HTERT RPE-1 (cell line): ENCODE data around the gene PHAF1.
"Not testable (repeated sequence)": the region's sequence is repeated elsewhere in the genome, so short reads cannot be mapped to it uniquely, and the experiment has no call there.

Experiments
- in situ Hi-C: fragments of 300-500 bp; cut with MboI; formaldehyde crosslinking; loops from 4 replicates; pipeline ENCODE4 v1.14.3; 2020; ENCODE audit warnings: low sequenced_read_pairs

The PHAF1 gene

DNA sequence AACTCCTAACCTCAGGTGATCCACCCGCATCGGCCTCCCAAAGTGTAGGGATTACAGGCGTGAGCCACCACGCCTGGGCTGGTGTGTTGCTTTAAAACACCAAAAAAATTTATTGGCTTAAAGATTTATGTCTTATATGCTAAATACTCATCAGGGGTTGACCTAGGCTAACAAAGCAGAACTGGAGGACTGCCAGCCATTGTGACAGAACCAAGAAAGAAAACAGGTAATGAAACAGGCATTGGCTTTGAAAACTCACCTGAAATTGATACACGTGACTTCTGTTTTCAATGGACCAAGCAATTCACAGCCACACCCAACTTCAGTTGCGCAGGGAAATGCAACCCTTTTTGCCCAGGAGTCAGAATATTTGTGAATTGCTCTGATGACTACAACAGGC, 4.9 kb upstream of the PHAF1 start:
- in situ Hi-C loops: no loop called here

DNA sequence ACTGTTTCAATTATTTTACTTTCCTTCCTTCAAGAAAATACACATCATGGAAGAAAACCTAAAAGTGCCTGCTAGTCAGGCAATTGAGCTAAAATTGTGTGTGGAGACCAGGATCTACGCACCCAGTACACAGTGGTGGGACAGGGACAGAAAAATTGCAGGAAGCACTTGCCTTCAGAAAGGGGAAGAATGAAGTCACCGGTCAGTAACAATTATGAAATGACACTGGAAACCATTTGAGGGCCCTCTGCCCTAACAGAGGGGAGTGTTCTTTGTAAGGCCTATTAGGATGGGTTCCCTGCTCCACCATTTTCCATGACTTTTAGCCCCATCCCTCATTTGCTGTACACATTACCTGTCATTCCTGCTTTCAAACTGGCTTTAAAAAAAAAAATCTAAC, 4.5 kb upstream of the PHAF1 start:
- in situ Hi-C loops: no loop called here

DNA sequence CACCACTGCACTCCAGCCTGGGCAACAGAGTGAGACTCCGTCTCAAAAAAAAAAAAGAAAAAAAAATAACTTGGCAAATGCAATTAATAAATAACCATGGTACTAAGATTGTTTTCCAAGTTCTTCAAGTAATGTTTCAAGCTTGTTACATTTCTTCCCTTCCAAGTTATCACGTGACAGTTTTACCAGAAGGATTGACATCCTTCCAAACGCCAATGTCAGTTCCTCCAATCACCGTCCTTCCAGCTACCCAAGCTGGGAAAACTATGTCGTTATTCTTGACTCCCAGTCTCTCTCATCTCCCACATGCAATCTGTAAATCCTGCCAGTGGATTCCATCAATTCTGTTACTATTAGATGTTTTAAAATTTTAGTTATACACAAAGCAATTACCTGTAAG, 3.9 kb upstream of the PHAF1 start:
- in situ Hi-C loops: no loop called here

DNA sequence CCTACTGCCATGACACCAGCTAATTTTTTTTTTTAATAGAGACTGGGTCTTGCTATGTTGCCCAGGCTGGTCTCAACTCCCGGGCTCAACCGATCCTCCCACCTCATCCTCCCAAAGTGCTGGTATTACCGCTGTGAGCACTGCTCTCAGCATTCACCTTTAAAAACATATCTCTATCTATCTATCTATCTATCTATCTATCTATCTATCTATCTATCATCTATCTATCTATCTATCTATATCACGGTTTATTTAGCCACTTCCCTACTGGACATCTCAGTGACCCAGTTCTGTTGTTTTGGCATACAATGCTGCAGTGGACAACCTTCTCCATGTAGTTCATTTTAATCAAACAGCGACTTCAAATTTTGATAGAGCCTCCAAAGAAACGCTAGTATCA, 1.3 kb upstream of the PHAF1 start:
- in situ Hi-C loops: no loop called here

DNA sequence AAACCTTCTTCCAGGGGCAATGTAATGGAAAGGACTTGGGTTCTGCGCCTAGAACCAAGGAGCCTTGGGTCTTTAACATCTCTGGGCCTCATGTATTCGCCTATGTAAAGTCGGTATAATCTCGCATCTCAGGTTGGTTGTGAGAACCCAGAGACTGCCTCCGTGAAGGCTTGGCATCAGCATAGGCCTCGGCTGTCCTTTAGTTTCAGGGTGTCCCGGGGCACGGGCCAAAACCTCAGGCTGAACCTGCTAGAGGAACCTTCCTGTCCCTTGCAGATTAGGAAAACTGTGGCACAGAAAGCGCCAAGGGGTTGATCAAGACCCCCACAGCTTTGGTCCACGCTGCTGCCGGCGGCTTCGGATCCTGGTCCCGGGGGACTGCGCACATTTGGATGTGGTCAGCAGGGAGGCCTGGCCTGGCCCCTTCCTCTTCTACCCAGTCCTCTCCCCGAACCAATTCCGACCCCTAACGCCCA, 772 bp upstream of the PHAF1 start:
- in situ Hi-C loops: no loop called here

DNA sequence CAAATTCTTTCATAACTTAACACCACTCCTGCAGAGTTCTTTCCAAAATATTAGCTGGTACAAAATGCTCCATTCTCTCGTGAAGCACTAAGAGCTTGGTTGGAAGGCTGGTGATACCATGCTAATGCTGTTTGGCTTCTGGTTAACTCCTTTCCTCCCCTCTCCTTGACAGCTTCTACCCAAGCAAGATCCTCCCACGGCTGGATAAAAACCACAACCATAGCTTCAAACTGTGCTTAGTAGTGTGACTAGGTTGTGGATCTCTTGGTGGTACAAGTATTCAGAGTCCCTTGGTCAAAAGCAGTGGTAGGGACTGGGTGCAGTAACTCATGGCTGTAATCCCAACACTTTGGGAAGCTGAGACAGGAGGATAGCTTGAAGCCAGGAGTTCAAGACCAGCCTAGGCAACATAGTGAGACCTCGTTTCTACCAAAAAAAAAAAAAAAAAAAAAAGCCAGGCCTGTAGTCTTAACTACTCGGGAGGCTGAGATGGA, 2.3 kb downstream of the PHAF1 start:
- in situ Hi-C loops: no loop called here

DNA sequence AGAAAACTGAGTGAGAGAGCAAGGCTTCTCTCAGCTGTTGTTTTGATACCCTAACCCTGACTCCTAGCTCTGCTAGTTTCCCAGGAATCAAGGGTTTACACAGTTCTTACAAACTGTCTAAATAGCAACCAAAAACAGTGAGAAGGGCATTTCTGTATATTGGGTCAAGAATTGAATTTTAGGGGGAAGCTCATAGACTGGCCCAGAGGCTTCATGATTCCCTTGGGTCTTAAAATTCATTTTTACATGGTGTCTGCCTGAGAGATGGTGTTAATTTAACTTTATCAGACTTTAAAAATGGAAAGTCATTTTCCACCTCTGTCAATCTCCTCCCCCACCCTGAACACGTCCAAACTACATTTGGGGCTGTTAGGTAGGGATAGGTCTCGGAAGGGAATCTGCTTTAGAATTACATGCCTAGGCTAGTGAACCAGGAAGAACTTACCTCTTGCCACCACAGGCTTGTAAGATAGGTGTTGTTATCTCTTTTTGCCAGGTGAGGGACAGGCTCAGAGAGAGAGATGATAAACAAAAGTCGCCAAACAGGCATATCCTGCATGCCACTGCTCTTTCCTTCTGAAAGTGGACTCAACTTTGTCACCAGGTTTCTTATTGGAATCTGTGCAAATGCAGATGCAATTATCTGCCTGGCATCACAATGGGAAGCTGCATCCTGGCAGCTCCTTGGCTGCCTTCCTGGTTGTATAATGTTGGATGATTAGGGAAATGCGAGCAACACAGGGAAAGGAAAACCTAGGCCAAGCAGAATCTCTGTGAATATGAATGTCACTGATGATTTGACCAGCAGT, 3.1 kb downstream of the PHAF1 start:
- in situ Hi-C loops: no loop called here

DNA sequence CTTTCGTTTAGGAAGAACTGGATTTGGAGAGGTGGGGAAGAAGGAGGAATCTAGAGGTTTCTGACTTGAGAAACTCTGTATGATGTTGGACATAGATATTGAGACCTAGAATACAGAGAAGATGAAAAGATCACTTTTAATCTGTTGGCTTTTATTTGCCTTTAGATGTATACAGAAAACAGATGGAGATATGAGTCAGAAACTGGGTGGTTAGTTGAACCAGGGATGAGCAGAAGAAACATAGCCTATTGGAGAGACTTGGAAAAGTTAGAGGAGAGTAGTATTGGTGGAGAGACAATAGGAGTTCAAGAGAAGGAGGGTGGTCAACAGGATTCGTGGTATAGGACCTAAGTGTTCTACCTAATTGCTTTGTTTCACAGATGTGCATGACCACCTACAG, 5.1 kb downstream of the PHAF1 start:
- in situ Hi-C loops: no loop called here

DNA sequence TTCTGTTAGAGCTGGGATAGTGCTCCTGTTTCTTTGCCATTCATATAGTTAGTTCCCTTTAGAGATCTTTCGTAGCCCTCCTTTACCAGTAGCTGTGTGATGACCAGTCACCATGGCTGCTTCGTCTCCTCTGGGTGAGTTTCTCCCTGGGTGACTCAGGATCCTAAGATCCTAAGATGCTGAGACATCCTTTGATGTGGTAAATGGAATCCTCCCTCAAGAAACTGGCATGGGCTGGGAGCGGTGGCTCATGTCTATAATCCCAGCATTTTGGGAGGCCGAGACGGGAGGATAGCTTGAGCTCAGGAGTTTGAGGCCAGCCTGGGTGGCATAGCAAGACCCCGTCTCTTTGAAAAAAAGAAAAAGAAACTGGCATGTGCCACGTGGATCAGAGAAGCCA, 5.9 kb downstream of the PHAF1 start:
- in situ Hi-C loops: no loop called here

DNA sequence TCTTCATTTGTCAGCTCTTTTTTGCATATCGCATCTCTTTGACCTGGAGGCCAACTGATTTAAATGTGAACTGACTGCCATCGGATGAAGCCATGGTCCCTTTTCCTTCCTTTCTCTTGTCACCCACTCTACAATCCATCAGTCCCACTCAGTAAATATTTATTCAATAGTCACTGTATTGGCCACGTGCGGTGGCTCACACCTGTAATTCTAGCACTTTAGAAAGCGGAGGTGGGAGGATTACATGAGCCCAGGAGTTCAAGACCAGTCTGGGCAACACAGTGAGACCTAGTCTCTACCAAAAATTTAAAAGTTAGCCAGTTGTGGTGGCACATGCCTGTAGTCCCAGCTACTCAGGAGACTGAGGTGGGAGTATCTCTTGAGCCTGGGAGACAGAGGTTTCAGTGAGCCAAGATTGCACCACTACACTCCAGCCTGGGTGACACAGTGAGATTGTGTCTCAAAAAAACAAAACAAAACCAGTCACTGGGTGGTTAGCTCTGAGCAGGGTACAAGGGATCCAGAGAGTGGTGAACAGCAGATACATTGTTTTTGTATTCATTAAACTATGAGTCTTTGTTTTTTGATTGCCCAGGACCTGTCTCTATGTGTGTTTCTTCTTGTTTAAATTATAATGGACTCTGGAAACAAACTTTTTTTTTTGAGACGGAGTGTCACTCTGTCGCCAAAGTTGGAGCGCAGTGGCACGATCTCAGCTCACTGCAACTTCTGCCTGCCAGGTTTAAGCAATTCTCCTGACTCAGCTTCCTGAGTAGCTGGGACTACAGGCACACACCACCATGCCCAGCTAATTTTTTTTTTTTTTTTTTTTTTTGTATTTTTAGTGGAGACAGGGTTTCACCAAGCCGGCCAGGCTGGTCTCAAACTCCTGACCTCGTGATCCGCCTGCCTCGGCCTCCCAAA, 6.9 kb downstream of the PHAF1 start:
- in situ Hi-C loops: no loop called here

DNA sequence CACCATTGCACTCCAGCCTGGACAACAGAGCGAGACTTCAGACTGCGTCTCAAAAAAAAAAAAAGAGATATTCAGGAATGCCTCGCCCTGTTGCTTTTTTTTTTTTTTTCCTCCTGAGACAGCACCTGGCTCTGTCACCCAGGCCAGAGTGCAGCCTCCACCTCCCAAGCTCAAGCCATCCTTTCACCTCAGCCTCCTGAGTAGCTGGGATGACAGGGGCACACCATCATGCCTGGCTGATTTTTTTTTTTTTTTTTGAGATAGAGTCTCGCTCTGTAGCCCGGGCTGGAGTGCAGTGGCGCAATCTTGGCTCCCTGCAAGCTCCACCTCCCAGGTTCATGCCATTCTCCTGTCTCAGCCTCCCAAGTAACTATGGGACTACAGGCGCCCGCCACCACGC, 8.0 kb downstream of the PHAF1 start:
- in situ Hi-C loops: no loop called here

DNA sequence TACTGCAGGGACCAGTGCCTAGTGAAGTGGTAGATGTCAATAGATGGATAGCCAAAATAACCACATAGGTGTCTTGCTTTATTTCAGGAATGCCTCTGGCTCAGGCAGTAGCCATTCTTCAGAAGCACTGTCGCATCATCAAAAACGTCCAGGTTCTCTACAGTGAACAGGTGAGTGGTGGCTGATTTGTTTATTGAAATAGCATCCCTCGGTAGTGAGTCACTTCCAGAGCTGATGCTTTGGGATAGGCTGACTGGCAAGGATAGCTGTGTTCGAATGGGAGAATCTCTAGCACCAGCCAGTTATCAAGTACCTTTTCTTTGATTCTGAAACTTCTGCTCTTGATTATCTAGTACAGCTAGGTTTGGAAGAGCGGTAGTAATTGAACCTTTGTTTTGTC, 10.3 kb downstream of the PHAF1 start:
- in situ Hi-C loops: no loop called here

DNA sequence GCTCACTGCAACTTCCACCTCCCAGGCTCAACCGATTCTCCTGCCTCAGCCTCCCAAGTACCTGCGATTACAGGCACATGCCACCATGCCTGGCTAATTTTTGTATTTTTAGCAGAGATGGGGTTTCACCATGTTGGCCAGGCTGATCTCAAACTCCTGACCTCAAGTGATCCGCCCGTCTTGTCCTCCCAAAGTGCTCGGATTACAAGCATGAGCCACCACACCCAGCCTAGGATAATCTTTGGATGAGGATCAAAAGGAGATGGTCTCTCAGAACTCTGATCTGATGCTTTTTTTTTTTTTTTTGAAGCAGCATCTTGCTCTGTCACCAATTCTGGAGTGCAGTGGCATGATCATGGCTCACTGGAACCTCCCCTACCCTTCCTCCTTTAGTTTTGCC, 13.1 kb downstream of the PHAF1 start:
- in situ Hi-C loops: not testable (repeated sequence)

DNA sequence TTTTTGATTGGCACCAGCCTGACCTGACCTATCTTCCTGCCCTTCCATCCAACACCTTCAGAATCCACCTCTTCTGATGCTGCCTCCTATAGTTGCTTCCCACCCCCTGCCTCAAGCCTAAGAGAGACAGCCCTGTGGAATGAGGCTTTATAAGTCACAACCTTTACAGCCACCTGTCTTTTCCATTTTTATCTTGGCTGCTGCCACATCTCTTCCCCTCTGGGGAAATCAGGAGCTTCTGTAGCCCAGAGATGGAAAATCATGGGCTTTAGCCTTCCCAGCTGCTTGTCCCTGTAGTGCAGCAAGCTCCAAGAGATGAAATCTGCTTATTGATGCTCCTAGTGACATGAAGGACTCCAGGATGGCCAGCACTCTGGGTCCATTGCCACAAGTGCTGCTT, 18.7 kb downstream of the PHAF1 start:
- in situ Hi-C loops: no loop called here

DNA sequence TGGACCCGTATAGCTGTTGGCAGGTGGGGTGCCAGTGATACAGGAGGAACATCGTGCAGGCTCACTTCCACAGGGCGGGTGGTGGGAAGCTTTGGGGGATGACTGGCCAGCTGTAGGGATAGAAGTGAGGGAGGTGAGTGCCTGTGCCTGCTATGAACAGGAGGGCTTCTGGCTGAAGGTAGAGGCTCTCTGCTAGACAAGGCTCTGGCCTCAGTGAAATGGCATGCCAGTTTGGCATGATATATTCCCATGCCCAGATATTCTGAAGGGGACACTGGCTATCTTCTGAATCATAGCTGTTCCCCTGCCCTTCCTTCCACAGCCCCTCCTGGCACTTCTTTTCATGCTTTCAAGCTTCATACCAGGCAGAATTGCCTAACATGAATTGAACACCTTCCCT, 19.1 kb downstream of the PHAF1 start:
- in situ Hi-C loops: no loop called here

DNA sequence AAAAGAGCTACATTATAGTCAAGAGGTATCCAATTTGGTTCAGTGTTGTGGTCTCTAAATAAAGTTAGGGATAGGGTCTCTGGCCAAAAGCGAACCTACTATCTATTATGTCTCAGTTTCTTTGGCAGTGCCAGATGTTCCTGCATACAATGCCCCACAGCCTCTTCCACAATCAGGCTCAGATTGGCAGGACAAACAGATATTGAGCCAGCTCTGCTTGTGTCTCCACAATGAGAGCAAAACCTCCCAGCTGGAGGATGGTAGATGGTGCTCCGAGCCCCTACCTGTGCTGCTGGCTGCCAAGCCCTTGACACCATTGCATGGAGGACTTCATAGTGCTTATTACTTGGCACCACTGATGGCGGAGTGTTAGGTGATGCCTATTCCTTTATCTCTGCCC, 19.7 kb downstream of the PHAF1 start:
- in situ Hi-C loops: no loop called here

DNA sequence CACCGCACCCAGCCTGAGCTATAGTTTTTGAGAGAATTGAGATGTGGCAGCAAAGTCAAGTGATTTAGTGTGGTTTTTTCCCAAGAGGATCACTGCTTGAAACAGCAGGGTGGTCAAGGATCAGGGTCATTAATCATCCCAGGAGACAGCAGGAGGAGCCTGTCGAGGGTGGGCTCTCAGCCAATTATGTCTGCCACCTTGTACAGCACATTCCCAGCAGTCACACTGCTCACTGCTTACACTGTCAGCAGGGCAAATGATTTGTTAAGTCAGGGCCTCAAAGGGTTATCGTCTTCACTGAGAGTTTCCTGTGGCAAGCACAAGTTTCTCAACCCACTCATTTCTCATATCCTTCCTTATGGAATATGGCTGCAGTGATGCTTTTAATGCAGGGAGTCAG, 27.9 kb downstream of the PHAF1 start:
- in situ Hi-C loops: no loop called here

DNA sequence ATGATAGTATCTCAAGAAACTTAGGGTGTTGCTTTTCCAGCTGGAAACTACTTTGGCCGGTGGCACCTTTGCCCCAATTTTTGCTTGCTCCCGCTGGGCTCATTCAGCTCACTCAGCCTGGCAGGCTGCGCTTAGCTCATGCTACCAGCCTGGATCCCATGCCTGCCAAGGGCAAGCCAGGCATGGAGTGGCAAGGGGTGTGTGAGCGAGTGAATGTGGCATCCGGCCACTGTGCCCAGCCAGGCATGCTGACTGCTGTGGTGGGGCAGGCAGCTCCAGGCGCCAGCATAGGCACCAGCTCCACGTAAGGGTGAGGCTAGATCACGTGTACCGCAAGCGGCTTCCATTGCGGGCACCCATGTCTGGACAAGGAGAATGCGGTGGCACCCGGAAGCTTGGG, 31.6 kb downstream of the PHAF1 start:
- in situ Hi-C loops: no loop called here

DNA sequence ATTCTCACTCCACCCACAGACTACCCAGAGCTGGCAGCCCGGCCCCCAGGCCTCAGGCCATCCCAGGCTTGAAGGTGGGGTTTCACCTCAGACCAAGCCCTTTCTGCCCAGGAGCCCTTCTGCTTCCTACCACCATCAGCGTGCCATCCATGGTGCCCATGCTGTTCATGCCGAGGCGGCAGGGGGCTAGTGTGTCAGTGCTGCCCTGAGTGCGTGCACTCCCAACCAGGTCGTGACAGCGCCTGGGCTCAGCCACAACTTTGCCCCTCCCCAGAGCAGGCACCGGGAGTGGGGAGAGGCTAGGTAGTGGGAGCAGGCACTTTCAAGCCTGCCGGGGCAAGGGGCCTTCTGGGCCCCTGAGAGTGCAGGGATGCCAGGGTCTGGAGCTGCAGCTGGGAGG, 32.6 kb downstream of the PHAF1 start:
- in situ Hi-C loops: no loop called here

DNA sequence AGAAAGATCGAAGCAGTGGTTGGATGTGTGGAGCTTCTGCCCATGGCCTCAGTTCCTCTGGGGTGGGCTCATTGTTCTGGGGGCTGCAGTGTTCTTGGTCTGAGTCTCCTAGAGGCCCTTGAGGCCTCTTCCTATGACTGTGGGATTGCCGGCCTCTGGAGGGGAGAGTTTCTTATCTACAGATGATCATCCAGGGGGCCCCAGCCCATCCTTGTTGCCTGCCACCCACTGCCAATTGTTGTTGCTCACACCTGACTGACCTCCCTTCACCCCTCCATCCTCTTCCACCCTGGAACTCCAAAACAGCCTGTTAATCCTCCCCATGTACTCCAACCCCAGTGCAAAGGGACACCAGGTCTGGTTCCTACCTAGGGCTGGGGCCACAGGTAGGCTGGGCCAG, 35.2 kb downstream of the PHAF1 start:
- in situ Hi-C loops: no loop called here

DNA sequence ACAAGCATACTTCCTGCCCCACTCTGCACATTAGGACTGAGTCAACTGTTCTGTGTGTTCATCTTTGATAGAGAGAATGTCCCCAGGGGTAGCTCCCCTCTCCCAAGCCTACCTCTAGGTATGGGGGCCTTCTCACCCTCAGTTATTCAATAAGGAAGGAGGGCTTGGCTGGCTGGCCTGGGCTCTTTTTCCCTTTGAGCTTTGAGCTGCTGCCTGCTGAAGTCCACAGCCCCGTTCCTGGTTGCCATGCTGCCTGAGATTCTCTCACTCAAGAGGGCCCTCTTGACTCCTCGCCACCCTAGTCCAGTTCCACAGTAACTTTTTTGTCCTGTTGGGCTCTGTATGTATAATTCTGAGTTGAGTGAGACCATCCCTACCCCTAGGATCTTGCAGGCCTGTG, 36.0 kb downstream of the PHAF1 start:
- in situ Hi-C loops: no loop called here
